Measurements from ENCODE around the gene ADAMTSL5.
"Not testable (repeated sequence)": the region's sequence is repeated elsewhere in the genome, so short reads cannot be mapped to it uniquely, and the experiment has no call there.

GRCh38 chr19:1539749-1540148, 26.9 kb upstream of the ADAMTSL5 start:
- not testable (repeated sequence) for TF ChIP-seq EZH2 (IDR thresholded peaks at IDR 0.05); FOXP2 (optimal IDR thresholded peaks at IDR 0.05; ENCODE audit: control extremely low read depth, extremely low read length, insufficient read depth)

All from SK-N-MC (cell line).